Mucosa of gallbladder (tissue), 1 donor: ENCODE results near the gene NEXN. TPM values are rescaled to one million over a fixed set of nuclear protein-coding genes. Genes with fewer than 3 reads are reported as not detected.

Source experiments
- total RNA-seq: library from RNA; stranded (reverse); gene quantifications from one replicate; pipeline ENCODE4 v1.2.1, GENCODE V29; 2021
- donor health status: DM: no; HTN: no; CAD: no.

The NEXN gene
- total RNA-seq, 1 donor from 2014 or later, result 36.5 TPM

Other genes starting within 250 kb of the NEXN start
- gene ZZZ3, start 206.0 kb upstream of the NEXN start, total RNA-seq, result 37.8 TPM
- 61.1 TPM for gene USP33, start 128.8 kb upstream of the NEXN start, total RNA-seq
- gene MIGA1, start 109.0 kb upstream of the NEXN start, total RNA-seq, result 22.4 TPM
- 107 TPM for gene FUBP1, start 90.4 kb downstream of the NEXN start, total RNA-seq
- 52.5 TPM for gene DNAJB4, start 116.3 kb downstream of the NEXN start, total RNA-seq
- 19.6 TPM for gene GIPC2, start 157.3 kb downstream of the NEXN start, total RNA-seq